ENCODE data around the gene CARMIL1.

DNA sequence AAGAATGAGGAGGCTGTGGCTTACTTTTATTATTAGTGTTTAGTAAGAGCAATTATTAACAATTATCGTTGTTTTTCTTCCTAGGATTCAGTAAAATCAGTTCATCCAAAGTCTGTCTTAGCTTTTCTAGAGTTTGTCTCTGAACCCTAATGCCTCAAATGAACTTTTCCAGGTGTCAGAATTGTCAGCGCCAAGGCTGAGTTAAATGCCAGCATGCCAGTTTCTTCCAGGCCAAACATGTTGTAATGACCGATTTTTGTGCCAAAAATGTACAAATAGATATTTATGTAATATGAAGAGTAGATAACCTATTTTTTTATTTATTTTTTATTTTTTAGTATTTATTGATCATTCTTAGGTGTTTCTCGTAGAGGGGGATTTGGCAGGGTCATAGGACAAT lies 306.1 kb downstream of the CARMIL1 start:
- TF ChIP-seq, protein P1, sequence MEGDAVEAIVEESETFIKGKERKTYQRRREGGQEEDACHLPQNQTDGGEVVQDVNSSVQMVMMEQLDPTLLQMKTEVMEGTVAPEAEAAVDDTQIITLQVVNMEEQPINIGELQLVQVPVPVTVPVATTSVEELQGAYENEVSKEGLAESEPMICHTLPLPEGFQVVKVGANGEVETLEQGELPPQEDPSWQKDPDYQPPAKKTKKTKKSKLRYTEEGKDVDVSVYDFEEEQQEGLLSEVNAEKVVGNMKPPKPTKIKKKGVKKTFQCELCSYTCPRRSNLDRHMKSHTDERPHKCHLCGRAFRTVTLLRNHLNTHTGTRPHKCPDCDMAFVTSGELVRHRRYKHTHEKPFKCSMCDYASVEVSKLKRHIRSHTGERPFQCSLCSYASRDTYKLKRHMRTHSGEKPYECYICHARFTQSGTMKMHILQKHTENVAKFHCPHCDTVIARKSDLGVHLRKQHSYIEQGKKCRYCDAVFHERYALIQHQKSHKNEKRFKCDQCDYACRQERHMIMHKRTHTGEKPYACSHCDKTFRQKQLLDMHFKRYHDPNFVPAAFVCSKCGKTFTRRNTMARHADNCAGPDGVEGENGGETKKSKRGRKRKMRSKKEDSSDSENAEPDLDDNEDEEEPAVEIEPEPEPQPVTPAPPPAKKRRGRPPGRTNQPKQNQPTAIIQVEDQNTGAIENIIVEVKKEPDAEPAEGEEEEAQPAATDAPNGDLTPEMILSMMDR (IDR thresholded peaks at IDR 0.05 in 8 of 11, conservative IDR thresholded peaks at IDR 0.05 in 3 of 11): no peak
- no peak for TF ChIP-seq POLR2A (IDR thresholded peaks at IDR 0.05)

Measured in spleen (tissue), 7 donors.